GM18909 (cell line): ENCODE data around the gene TENM4.

ENCODE experiments used
- ATAC-seq: cut with Tn5 transposase; IDR thresholded peaks from one replicate; pipeline ENCODE4 v1.9.1; 2021; ENCODE audit warnings: mild to moderate bottlenecking; ENCODE audit not compliant: unreplicated experiment, poor library complexity

TENM4 gene

DNA sequence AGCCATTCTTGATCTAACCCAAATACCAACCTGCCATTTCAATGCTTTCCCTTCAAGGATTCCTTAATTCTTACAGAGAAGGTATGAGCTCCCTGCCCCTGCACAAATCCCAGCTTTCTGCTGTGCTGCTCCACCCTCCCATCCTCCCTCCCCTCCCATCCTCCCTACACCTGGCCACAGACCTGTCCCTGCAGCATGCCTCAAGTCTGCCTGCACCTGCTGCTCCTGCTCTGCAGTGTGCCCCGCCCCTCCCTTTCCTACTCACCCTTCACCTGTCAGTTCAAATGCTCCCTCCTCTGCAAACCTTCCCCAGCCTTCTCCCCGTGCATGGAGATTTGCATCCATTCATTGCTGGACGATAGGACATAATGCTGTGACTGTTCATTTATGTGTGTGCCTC lies 726.3 kb downstream of the TENM4 start:
- no peak for ATAC-seq

DNA sequence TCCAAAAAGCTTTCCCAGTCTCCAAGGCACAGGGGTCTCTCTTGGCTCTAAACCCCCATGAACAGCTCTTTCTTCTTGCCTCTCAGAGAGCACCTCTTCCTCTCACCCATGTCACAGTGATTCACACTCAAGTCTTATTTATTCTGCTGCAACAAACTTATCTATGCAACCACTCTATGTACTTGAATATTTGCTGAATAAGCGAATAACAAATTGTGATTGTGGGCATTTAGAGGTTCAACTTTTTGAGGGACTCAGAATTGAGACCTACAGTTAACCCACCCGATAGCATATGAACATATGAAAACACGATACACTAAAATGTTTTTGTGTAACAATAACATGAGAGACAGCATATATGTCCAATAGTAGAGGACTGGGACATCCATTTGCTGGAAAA lies 729.1 kb downstream of the TENM4 start:
- no peak for ATAC-seq

DNA sequence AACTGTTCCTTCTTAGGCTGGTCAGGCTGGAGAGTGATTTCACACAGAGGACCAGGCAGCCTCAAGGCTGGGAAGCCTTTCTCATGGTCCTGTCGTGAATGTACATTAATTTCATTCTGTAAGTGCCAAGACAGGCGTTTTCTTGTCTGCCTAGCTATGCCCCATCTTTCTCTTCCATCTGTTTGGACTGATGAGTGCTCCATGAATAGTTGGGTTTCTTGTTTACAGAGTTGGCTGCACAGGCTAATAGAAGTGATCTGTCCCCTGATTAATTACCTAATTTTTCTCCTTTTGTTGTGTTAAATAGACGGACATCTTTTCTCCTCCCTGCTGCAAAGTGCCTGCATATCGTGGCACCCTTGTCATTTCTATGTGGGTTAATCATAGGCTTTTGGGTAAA lies 730.4 kb downstream of the TENM4 start:
- ATAC-seq = no peak

DNA sequence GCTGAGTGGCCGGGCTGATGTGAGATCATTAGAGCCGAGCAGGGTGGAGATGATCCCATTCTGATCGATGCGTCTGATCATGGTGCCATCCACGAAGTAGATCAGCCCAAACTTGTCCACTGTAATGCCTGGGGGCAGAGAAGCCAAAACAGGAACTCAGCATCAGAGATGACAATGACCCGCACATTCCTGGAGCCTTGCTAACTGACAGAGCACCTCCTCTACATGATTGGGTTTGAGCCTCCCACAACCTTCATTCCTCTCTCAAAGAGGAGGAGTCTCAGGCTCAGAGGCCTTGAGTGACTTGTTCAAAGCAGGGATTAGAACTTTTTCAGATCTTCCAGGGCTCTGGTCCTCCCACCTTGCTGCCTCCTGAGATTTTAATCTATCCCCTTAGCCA lies 732.4 kb downstream of the TENM4 start:
- no peak for ATAC-seq

DNA sequence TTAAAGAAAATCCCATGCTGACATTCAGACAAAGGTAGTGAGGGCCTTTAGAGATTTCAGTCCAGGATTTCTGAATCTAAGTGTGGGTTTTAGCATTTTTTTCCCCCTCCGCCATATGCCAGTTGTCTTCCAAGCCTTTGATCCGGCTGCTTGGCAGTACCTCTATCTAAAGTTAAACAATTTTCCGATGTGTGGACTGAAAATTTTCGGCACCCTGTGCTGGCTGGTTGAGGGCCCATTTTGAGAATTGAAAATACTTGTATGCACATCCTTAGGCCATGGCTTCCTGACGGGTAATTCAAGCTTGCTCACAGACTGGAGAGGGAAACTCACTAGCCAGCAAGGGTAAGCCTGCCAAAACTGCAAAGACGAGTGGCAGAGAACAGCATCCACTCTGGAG lies 734.3 kb downstream of the TENM4 start:
- no peak for ATAC-seq

GRCh38 chr11:78704811-78705210 lies 736.0 kb downstream of the TENM4 start:
- no peak for ATAC-seq

DNA sequence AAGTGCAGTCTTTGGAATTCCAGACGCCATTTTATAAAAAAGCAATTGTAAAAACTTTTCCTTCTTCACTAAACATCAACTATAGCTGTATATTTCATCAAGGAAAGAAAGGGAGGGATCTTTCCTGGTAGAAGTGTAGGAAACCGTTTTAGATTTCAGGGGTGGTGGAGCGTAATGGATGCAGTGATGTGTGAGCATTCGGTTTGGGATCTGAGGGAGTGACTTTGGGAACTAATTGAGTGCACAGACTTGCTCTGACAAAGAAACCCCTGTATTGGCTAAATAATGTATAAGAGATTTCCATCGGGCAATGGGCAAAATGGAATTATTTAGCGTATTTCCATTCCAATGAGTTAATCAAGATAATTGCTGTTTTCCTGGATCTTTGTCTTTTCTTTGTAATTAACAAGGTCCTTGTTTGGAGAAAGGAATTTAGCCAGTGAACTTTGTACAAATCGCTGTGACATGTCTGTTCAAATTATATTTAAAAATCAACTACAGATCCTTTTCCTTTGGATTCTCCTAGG lies 741.2 kb downstream of the TENM4 start:
- no peak for ATAC-seq

- ATAC-seq = no peak
These were observed 742.2 kb downstream of the TENM4 start for GRCh38 chr11:78698612-78699011.

DNA sequence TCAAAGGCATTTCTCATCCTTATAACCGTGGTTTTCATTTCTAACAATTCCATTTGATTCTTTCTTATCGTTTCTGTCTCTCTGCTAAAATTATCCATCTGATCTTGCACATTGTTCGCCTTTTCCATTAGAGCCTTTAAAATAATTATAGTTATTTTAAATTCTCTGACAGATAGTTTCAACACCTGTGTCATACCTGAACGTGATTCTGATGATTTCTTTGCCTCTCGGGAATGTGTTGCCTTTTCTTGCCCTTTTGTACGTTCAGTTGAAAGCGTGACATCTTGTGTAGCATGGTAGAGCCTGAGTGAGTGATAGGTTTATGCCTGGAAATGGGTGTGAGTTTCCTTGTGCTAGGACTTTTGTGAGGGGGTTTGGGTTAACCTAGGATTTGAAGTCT lies 744.7 kb downstream of the TENM4 start:
- ATAC-seq = no peak

GRCh38 chr11:78694152-78694551 lies 746.7 kb downstream of the TENM4 start:
- no peak for ATAC-seq

- no peak for ATAC-seq
These were observed 749.6 kb downstream of the TENM4 start for GRCh38 chr11:78691215-78691614.

DNA sequence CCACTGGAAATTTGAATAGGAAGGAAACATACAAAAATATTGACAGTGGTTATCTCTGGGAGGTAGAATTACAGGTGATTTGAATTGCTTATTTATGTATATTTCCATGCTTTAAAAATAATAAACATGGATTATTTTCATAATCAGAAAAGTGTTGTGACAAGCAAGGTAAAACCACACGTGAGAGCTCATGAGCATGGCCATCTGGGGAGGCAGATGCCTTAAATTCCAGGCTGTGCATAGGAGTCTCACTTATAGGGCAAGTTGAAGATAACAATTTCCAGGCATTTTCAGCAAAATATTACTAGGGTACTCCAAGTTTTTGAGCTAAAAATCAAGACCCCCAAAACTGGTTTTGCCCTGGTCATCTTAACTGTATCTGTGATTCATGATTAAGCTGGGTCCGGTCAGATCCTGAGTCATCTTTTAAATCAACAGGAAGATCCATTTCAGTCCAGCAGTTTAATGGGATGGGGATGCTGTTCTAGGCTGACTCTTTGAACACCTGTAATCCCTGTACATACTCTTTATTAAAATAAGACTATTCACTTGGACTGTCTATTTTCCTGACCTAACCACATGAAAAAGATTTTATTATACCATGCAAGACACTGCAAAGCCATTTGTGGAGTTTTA lies 750.4 kb downstream of the TENM4 start:
- ATAC-seq = no peak

- no peak for ATAC-seq
These were observed 751.2 kb downstream of the TENM4 start for GRCh38 chr11:78689585-78690153.

DNA sequence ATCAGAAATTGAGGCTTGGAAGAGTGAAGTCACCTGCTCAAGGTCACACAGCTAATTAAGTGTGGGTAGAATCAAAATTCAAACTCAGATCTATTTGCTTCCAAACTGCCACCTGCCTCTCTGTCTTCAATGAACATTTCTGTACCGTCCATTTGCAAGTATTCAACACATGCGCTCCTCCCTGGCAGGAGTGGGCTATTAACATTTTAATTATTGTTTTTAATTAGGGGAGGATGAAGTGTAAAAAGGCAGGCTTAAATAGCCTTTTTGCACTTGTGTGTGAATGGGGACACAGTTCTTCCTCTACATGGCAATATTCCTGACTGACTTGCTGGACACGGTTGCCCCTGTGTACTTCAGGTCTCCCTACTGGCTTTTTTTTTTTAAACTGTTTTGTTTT lies 751.7 kb downstream of the TENM4 start:
- ATAC-seq = no peak

GRCh38 chr11:78688460-78688859 lies 752.4 kb downstream of the TENM4 start:
- ATAC-seq = no peak

- ATAC-seq = no peak
These were observed 755.7 kb downstream of the TENM4 start for GRCh38 chr11:78685156-78685555.

DNA sequence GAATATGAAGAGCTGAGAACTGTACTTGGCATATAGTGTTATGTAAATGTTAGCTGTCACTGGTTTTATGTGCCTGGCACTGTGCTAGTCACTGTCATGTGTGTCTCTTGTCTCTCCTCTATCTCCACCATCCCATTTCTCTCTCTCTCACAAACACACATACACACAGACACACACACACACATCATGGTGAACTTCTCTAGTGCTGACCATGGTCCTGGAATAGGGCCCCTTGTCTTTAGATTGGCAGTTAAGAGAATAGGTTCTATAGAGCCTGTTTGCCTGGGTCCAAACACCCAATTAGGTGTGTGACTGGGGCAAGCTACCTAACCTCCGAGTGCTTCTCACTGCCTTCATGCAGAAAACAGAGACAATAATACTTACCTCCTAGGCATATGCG lies 756.5 kb downstream of the TENM4 start:
- no peak for ATAC-seq

DNA sequence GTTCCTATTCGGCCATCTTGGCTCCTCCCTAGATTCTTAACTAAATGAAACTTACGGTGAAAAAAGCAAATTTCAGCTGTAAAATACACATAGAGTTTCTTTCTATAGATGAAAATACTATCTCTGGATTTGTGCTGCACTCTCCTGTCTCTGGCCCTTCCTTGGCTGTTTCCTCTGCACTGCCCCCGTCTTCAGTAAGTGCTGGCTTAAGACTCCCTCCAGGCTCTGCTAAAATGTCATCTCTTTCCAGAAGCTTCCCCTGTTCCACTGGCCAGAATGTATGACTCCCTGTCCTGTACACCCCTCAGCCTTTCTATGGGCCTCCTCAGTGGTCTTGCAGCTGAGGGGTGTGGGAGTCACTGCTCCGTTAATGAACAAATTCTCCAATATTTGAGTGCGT lies 757.1 kb downstream of the TENM4 start:
- ATAC-seq = no peak

DNA sequence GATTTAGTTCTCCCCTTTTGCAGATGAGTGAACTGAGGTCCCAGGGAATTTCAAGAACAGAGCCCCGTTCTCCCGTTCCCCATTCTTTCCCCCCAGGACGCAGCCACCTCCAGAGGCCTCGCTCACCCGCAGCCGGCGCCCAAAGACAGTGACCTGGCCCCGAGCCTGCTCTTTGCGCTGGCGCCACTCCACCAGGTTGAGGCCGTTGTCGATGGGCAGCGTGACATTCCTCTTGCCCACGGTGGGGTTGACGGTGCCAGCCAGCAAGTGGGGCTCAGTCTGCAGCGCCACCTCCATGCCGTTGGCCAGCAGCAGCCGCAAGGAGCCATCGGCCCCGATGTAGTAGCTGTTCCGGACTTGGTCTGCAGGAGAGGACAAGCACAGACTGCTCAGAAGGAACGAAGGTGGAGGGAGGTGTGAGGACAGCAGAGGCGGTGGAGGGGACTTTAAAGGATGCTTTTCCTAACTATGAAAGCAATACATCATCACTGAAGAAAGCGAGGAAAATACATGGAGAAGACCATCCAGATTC lies 764.7 kb downstream of the TENM4 start:
- ATAC-seq = no peak

DNA sequence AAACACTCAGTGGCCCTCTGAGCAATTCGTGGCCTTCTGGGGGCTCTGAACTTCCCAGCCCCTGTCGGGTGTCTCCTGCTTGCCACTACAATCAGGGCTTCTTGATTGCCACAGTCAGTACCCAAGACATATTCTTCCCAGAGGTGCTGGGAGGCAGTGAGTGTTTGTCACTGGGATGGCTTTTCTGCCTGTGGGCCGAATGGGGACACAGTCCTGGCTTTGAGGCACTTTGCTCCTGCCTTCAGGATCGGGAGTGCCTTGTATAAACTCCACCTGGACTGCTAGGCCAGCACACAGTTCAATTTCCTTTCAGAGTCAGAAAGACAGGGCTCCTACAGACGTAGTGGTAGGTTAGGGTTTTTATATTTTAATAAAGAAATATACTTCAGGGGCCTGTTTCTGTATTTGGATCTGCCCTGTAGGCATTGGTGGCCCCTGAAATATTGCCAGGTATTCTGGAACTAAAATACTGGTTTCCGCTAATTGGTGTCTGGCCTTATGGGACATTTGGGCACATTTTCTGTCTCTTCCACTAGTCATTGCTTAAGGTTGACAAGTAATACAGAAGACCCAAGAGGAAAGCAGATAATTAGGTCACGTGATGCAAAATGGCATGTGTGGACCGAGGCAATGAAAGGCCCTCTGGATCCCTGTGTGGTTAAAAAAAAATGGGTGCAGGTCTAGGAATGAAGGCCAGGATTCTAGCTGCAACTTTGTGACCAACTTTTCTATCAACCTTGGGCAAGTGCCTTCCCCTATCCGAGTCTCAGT lies 767.8 kb downstream of the TENM4 start:
- no peak for ATAC-seq

DNA sequence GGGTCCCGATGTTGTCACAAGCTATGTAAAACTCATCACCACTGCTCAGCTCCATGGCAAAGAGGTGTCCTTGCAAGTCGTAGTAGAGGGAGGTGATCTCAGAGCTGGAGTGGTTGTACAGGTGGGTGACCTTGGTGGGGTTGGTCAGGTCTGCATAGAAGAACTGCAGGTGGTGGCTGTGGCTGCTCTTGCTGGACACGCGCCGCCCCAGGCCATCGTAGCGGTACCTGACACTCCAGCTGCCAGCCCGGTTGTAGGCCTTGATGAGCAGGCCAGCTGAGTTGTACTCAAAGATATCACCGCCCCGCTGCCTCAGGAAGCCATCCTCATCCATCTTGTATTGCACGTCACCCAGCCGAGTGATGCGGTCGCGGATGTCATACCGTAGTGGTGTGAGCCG lies 771.6 kb downstream of the TENM4 start:
- no peak for ATAC-seq
